Measurements from ENCODE around the gene POMP.

DNA sequence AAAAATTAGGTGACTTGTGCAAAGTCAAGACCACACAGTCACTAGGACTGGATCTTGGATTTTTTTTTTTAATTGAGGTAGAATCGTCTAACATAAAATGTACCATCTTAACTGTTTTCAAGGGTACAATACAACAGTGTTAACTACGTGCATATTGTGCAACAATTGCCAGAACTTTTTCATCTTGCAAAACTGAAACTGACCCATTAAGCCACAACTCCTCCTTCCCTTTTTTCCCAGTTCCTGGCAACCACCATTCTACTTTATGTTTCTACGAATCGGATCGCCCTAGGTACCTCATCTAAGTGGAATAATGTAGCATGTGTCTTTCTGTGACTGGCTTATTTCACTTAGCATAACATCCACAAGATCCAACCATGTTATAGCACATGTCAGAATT lies 37.5 kb upstream of the POMP start:
- TF ChIP-seq CREB1 (IDR thresholded peaks at IDR 0.05; ENCODE audit: low read depth) (no peak), TAF1 (IDR thresholded peaks at IDR 0.05; ENCODE audit: low read depth) (no peak), EP300 (IDR thresholded peaks at IDR 0.05; ENCODE audit: borderline replicate concordance) (no peak), TCF12 (IDR thresholded peaks at IDR 0.05; ENCODE audit: low read depth) (no peak)
- TF ChIP-seq, protein P1, sequence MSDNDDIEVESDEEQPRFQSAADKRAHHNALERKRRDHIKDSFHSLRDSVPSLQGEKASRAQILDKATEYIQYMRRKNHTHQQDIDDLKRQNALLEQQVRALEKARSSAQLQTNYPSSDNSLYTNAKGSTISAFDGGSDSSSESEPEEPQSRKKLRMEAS (IDR thresholded peaks at IDR 0.05): no peak

Measured in Ishikawa (cell line).